Glutamatergic neuron (in vitro differentiated cells): ENCODE measurements around the gene IZUMO1. TPM values are rescaled to one million over a fixed set of nuclear protein-coding genes. Genes with fewer than 3 reads are reported as not detected.
"Not testable (repeated sequence)": the region's sequence is repeated elsewhere in the genome, so short reads cannot be mapped to it uniquely, and the experiment has no call there.

Source experiments
- DNase-seq: peaks from one replicate; pipeline ENCODE4 v3.0.0; 2022
- H3K27ac Mint-ChIP-seq: one replicate; pipeline ENCODE4 v1.8.0; 2020; ENCODE audit warnings: mild to moderate bottlenecking, mixed read lengths, inconsistent platforms; ENCODE audit not compliant: unreplicated experiment
- H3K27me3 Mint-ChIP-seq: one replicate; pipeline ENCODE4 v1.8.0; 2020; ENCODE audit warnings: mild to moderate bottlenecking, moderate library complexity, mixed read lengths, inconsistent platforms; ENCODE audit not compliant: unreplicated experiment
- H3K36me3 Mint-ChIP-seq: one replicate; pipeline ENCODE4 v1.8.0; 2020; ENCODE audit warnings: mild to moderate bottlenecking, mixed read lengths, inconsistent platforms; ENCODE audit not compliant: unreplicated experiment
- H3K4me1 Mint-ChIP-seq: one replicate; pipeline ENCODE4 v1.8.0; 2020; ENCODE audit warnings: mild to moderate bottlenecking, low read depth, mixed read lengths, inconsistent platforms; ENCODE audit not compliant: unreplicated experiment
- H3K4me3 Mint-ChIP-seq: one replicate; pipeline ENCODE4 v1.8.0; 2020; ENCODE audit warnings: mild to moderate bottlenecking, mixed read lengths, inconsistent platforms; ENCODE audit not compliant: unreplicated experiment
- H3K9me3 Mint-ChIP-seq: one replicate; pipeline ENCODE4 v1.8.0; 2020; ENCODE audit warnings: mild to moderate bottlenecking, moderate library complexity, mixed read lengths, inconsistent platforms; ENCODE audit not compliant: unreplicated experiment
- CTCF ChIP-seq: fragments of 200-600 bp; sonication (generic); IDR thresholded peaks from one replicate; pipeline ENCODE4 v1.5.0; 2021; ENCODE audit not compliant: partially characterized antibody, unreplicated experiment
- total RNA-seq: library from RNA; stranded (reverse); fragmentation: NEBNext Ultra II Directional; extraction: Animal tissue kit (Norgen Biotek cat#: 25700); gene quantifications from one replicate; pipeline ENCODE4 v1.2.1, GENCODE V29; 2021; ENCODE audit not compliant: unreplicated experiment

The IZUMO1 gene
- total RNA-seq, 1 donor from 2014 or later, result not detected

- no peak for TF ChIP-seq CTCF
- H3K4me3 Mint-ChIP-seq, result no peak overlapping the region
- H3K4me1 Mint-ChIP-seq, result peaks cover 4% of the 10 kb centered on the region
- peaks cover 4% of the 10 kb centered on the region for H3K27me3 Mint-ChIP-seq
- H3K9me3 Mint-ChIP-seq, result peaks cover 2% of the 10 kb centered on the region
- DNase-seq, result no peak
- no peak overlapping the region for H3K27ac Mint-ChIP-seq
- no peaks in the 10 kb centered on the region for H3K36me3 Mint-ChIP-seq
Observed at GRCh38 chr19:48772503-48772953, 25.8 kb upstream of the IZUMO1 start.

DNA sequence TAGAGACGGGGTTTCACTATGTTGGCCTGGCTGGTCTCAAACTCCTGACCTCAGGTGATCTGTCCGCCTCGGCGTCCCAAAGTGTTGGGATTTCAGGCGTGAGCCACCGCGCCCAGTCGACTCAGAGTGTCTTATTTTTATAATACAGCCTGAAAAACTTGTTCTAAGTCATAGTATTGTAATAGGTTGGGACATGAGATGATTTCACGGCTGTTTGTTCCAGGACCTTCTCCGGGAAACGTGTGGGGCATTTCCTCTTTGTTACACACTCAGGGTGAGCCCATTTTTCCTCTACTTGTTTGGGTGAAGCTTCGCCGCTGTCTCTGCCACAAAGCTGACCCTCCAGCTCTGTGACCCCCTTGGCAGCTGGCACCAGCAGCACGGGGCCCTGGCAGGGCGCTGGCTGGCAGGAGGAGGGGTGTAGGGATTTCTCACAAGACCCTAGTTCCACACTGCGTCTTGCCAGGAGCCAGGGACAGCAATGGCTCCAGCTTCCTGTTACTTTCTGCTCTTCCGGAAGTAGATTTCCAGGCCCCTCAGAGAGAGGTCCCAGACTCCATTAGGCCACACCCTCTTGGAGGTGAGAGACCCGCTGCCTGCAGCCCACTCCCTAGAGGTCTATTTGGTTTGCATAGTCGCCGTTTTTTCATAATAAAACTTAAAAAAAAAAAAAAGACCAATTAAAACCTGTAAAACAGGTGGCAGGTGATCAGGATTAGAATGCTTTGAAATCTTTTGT is 24.2 kb upstream of the IZUMO1 start:
- H3K4me1 Mint-ChIP-seq, result peaks cover 4% of the 10 kb centered on the region
- H3K4me3 Mint-ChIP-seq, result no peak overlapping the region
- DNase-seq, result no peak
- TF ChIP-seq CTCF, result no peak
- H3K27me3 Mint-ChIP-seq, result peaks cover 2% of the 10 kb centered on the region
- peaks cover 2% of the 10 kb centered on the region for H3K9me3 Mint-ChIP-seq
- no peaks in the 10 kb centered on the region for H3K36me3 Mint-ChIP-seq
- H3K27ac Mint-ChIP-seq, result no peak overlapping the region

GRCh38 chr19:48770266-48770665 is 23.6 kb upstream of the IZUMO1 start:
- H3K4me1 Mint-ChIP-seq, result peaks cover 4% of the 10 kb centered on the region
- H3K9me3 Mint-ChIP-seq, result peaks cover 2% of the 10 kb centered on the region
- no peaks in the 10 kb centered on the region for H3K36me3 Mint-ChIP-seq
- TF ChIP-seq CTCF, result no peak
- H3K27ac Mint-ChIP-seq, result no peak overlapping the region
- DNase-seq, result no peak
- no peak overlapping the region for H3K4me3 Mint-ChIP-seq
- H3K27me3 Mint-ChIP-seq, result peaks cover 2% of the 10 kb centered on the region

DNA sequence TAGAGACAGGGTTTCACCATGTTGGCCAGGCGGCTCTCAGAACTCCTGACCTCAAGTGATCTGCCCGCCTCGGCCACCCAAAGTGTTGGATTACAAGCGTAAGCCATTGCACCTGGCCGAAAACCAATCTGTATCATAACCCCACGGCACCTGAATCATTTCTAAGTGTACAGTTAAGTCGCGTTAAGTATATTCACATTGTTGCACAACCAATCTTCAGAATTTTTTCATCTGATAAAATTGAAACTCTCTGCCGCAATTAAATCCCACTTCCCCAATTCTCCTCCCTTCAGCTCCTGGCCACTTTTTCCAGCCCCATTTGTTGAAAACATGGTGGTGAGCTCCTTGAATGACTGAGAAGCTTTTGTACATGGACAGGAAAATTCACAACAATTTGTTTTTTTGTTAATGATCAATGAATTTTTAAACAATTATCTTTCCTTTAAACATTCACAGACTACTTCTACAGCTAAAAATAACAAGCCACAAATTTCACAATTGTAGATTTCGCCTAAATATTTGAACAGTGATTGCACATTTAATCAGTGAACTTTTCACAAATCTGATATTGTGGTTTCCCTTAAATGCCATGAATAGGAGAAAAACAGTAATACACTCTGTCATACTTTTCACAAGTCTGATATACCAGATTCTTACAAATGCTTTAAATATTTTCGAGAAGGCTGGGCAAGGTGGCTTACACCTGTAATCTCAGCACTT is 22.4 kb upstream of the IZUMO1 start:
- TF ChIP-seq CTCF, result no peak
- DNase-seq, result no peak
- no peak overlapping the region for H3K4me3 Mint-ChIP-seq
- H3K36me3 Mint-ChIP-seq, result no peaks in the 10 kb centered on the region
- no peak overlapping the region for H3K27ac Mint-ChIP-seq
- no peaks in the 10 kb centered on the region for H3K9me3 Mint-ChIP-seq
- peaks cover 2% of the 10 kb centered on the region for H3K27me3 Mint-ChIP-seq
- H3K4me1 Mint-ChIP-seq, result peaks cover 4% of the 10 kb centered on the region

- H3K4me3 Mint-ChIP-seq, H3K9me3 Mint-ChIP-seq, H3K4me1 Mint-ChIP-seq, H3K36me3 Mint-ChIP-seq, H3K27ac Mint-ChIP-seq, DNase-seq, H3K27me3 Mint-ChIP-seq: not testable (repeated sequence)
Observed at GRCh38 chr19:48768171-48768753, 21.6 kb upstream of the IZUMO1 start.

- H3K4me3 Mint-ChIP-seq, H3K9me3 Mint-ChIP-seq, H3K36me3 Mint-ChIP-seq, DNase-seq, H3K27me3 Mint-ChIP-seq, H3K27ac Mint-ChIP-seq, H3K4me1 Mint-ChIP-seq: not testable (repeated sequence)
Observed at GRCh38 chr19:48765816-48766215, 19.1 kb upstream of the IZUMO1 start.
